ENCODE results near the gene BMP7.

GRCh38 chr20:57189713-57190112 lies 76.7 kb downstream of the BMP7 start:
- no peak for TF ChIP-seq POLR2A (IDR thresholded peaks at IDR 0.05)
- TF ChIP-seq CTCF (IDR thresholded peaks at IDR 0.05 in 8 of 11, conservative IDR thresholded peaks at IDR 0.05 in 3 of 11) = no peak
- TF ChIP-seq POLR2AphosphoS5 (IDR thresholded peaks at IDR 0.05) = no peak

Measured in spleen (tissue), 7 donors.